KBM-7 (cell line): ENCODE results near the gene HEY2.
"Not testable (repeated sequence)": the region's sequence is repeated elsewhere in the genome, so short reads cannot be mapped to it uniquely, and the experiment has no call there.

Experiments
- DNase-seq: peaks from one replicate; pipeline ENCODE4 v3.0.0-alpha.2; 2015
- in situ Hi-C: fragments of 300-500 bp; cut with MboI; formaldehyde crosslinking; loops from 2 replicates; pipeline ENCODE4 v1.14.3; 2020; ENCODE audit warnings: low sequenced_read_pairs, low pct_unique_long_range_greater_than_20kb, mixed read lengths

The HEY2 gene

GRCh38 chr6:125759959-125760457 is 10.6 kb downstream of the HEY2 start:
- DNase-seq: no peak
- in situ Hi-C loops: loop anchor here (10.0 kb wide), 1 partner anchor 445 kb away; no protein-coding TSS in a partner anchor

GRCh38 chr6:125764121-125764671 is 14.8 kb downstream of the HEY2 start:
- in situ Hi-C loops: loop anchor here (10.0 kb wide), 1 partner anchor 449 kb away; no protein-coding TSS in a partner anchor
- DNase-seq: no peak

- DNase-seq: no peak
- in situ Hi-C loops: loop anchor here (10.0 kb wide), 1 partner anchor 451 kb away; no protein-coding TSS in a partner anchor
Observed at GRCh38 chr6:125765944-125766343, 16.5 kb downstream of the HEY2 start.

GRCh38 chr6:125766641-125767040 is 17.2 kb downstream of the HEY2 start:
- no peak for DNase-seq
- in situ Hi-C loops: loop anchor here (10.0 kb wide), 1 partner anchor 452 kb away; no protein-coding TSS in a partner anchor

- no peak for DNase-seq
- in situ Hi-C loops: loop anchor here (10.0 kb wide), 1 partner anchor 454 kb away; no protein-coding TSS in a partner anchor
Observed at GRCh38 chr6:125769147-125769783, 19.8 kb downstream of the HEY2 start.

GRCh38 chr6:125773387-125774341 is 24.2 kb downstream of the HEY2 start:
- DNase-seq: no peak
- in situ Hi-C loops: no loop called here

- in situ Hi-C loops, DNase-seq: not testable (repeated sequence)
Observed at GRCh38 chr6:125776107-125776826, 26.8 kb downstream of the HEY2 start.

GRCh38 chr6:125779924-125780539 is 30.6 kb downstream of the HEY2 start:
- in situ Hi-C loops: loop anchor here (10.0 kb wide), 1 partner anchor 195 kb away; no protein-coding TSS in a partner anchor
- peak; percentile 99 for DNase-seq

- DNase-seq: peak; percentile 88
- in situ Hi-C loops: loop anchor here (10.0 kb wide), 1 partner anchor 194 kb away; no protein-coding TSS in a partner anchor
Observed at GRCh38 chr6:125780540-125781313, 31.3 kb downstream of the HEY2 start.

- DNase-seq: no peak
- in situ Hi-C loops: loop anchor here (10.0 kb wide), 1 partner anchor 193 kb away; no protein-coding TSS in a partner anchor
Observed at GRCh38 chr6:125781314-125781868, 32.0 kb downstream of the HEY2 start.

- DNase-seq: no peak
- in situ Hi-C loops: loop anchor here (10.0 kb wide), 1 partner anchor 190 kb away; no protein-coding TSS in a partner anchor
Observed at GRCh38 chr6:125784365-125784764, 34.9 kb downstream of the HEY2 start.

GRCh38 chr6:125787791-125788190 is 38.4 kb downstream of the HEY2 start:
- DNase-seq: peak; percentile 35
- in situ Hi-C loops: loop anchor here (10.0 kb wide), 1 partner anchor 187 kb away; no protein-coding TSS in a partner anchor

- DNase-seq: peak; percentile 19
- in situ Hi-C loops: loop anchor here (10.0 kb wide), 1 partner anchor 186 kb away; no protein-coding TSS in a partner anchor
Observed at GRCh38 chr6:125789167-125789566, 39.7 kb downstream of the HEY2 start.

- peak; percentile 64 for DNase-seq
- in situ Hi-C loops: loop anchor here (10.0 kb wide), 1 partner anchor 185 kb away; no protein-coding TSS in a partner anchor
Observed at GRCh38 chr6:125789576-125790357, 40.3 kb downstream of the HEY2 start.

- in situ Hi-C loops: no loop called here
- DNase-seq: peak; percentile 82
Observed at GRCh38 chr6:125790358-125791150, 41.1 kb downstream of the HEY2 start, which contains the start of gene NCOA7. Gene NCOA7 (plus strand): TSS chr6:125790960. CDS start chr6:125815355, 24,395 bp downstream.
